Thoracic aorta endothelial cell (primary cell): Measurements from ENCODE around the gene MAB21L2. TPM values are rescaled to one million over a fixed set of nuclear protein-coding genes. Genes with fewer than 3 reads are reported as not detected.

ENCODE experiments used
- total RNA-seq: library from RNA; depleted of rRNA; stranded (reverse); fragments of >200 nt; gene quantifications from 2 replicates; pipeline ENCODE4 v1.2.3, GENCODE V29; 2012

The MAB21L2 gene
- total RNA-seq, result 2.8 TPM in 1 of 2 replicates, not detected in the other

DNA sequence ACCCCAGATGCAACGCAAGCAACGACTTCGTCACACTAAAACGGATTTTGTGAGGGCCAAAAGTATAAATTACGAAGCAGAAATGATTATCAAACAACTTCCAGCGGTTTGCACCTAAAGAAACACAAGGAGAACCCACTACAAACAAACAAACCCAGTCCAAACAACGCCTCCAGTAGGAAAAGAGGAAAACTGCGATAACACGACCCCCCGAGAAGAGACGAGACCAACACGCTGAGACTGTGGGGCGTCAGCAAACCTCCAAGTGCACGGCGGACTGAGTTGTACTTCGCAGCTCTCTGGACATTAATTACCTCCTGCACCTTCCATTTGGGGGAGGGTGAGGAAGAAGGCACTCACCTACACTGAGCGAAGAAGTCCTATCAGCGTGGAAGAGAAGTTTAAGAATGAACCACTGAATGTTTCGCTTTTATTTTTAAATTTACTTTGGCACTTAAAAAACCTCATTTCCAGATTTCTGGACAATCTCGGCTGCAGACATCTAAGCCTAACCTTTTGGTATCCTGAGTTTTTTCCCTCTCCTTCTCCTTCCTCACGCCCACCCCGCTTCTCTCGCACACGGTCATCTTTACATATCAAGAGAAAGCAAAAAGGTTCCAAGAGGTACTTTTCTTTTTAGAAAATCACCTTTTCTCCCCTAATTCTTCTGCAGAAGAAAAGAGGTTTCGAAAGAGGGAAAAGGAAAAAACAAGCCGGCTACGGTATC lies at the start of gene MAB21L2:
TSS of gene MAB21L2 (plus strand) at position 6 of the 727 bp plus-strand sequence. CDS start 879 bp downstream, outside the sequence.

